K562 (cell line): ENCODE results near the gene RTF1. TPM values are rescaled to one million over a fixed set of nuclear protein-coding genes. Genes with fewer than 3 reads are reported as not detected.

Experiments
- CXXC5 ChIP-seq: fragments of 250-450 bp; sonication (Bioruptor Pico); IDR thresholded peaks from 2 replicates; pipeline ENCODE4 v1.8.0; 2022; ENCODE audit warnings: inconsistent platforms, mild to moderate bottlenecking, moderate library complexity
- DPF2 ChIP-seq: fragments of 450-650 bp; IDR thresholded peaks from 2 replicates; pipeline ENCODE4 v1.6.1; 2016
- HDAC3 ChIP-seq: fragments of 450-650 bp; IDR thresholded peaks from 2 replicates; pipeline ENCODE4 v1.6.1; 2018; ENCODE audit warnings: borderline replicate concordance, mild to moderate bottlenecking, moderate library complexity; ENCODE audit not compliant: partially characterized antibody
- KDM2B ChIP-seq: fragments of 250-450 bp; sonication (Bioruptor Pico); IDR thresholded peaks from 2 replicates; pipeline ENCODE4 v1.8.0; 2021; ENCODE audit warnings: mild to moderate bottlenecking, moderate library complexity
- KLF1 ChIP-seq: fragments of 450-650 bp; IDR thresholded peaks from 2 replicates; pipeline ENCODE4 v1.6.1; 2016; ENCODE audit warnings: missing genetic modification characterization, missing compliant biosample characterization
- MBD2 ChIP-seq: sonication (generic); IDR thresholded peaks from 2 replicates; pipeline ENCODE4 v1.6.1; 2016; ENCODE audit warnings: low read depth, borderline replicate concordance
- MCM2 ChIP-seq: fragments of 450-650 bp; IDR thresholded peaks from 2 replicates; pipeline ENCODE4 v1.6.1; 2017; ENCODE audit warnings: low read depth, mild to moderate bottlenecking
- MCM7 ChIP-seq, 2 experiments: fragments of 450-650 bp; IDR thresholded peaks; 2 replicates each; pipeline ENCODE4 v1.6.1; 2016 to 2018
- MYC ChIP-seq, 2 experiments: fragments of 250-450 bp in 1 of 2; sonication (Bioruptor Pico) in 1 of 2; IDR thresholded peaks; 2 replicates each; pipeline versions ENCODE4 v1.5.1 to v1.6.1; 2012 to 2021; ENCODE audit warnings: low read depth in 2 of 2, borderline replicate concordance in 1 of 2, improper control_type of control experiment in 1 of 2, low read length in 1 of 2, mild to moderate bottlenecking in 1 of 2, moderate library complexity in 1 of 2
- NELFE ChIP-seq: IDR thresholded peaks from 2 replicates; pipeline ENCODE4 v1.6.1; 2011; ENCODE audit warnings: mild to moderate bottlenecking; ENCODE audit not compliant: insufficient read depth, insufficient read length
- POU5F1 ChIP-seq: fragments of 150-350 bp; IDR thresholded peaks from 2 replicates; pipeline ENCODE4 v1.6.1; 2014; ENCODE audit warnings: borderline replicate concordance, low read length, low read depth, mild to moderate bottlenecking; ENCODE audit not compliant: partially characterized antibody
- SREBF1 ChIP-seq: fragments of 150-350 bp; IDR thresholded peaks from 2 replicates; pipeline ENCODE4 v1.6.1; 2014; ENCODE audit warnings: antibody characterized with exemption, low read depth, low read length, borderline replicate concordance
- TEAD1 ChIP-seq, 2 experiments: fragments of 450-650 bp in 1 of 2; sonication (generic) in 1 of 2; formaldehyde crosslinking; IDR thresholded peaks; 2 replicates each; pipeline versions ENCODE4 v1.4.0 to v1.8.0; 2020 to 2022; ENCODE audit warnings: mild to moderate bottlenecking in 2 of 2, missing genetic modification reagents in 1 of 2
- TEAD4 ChIP-seq, 2 experiments: sonication (generic) in 1 of 2; formaldehyde crosslinking in 1 of 2; IDR thresholded peaks; 2 replicates each; pipeline versions ENCODE4 v1.6.1 to v1.8.0; 2012 to 2022; ENCODE audit warnings: borderline replicate concordance in 1 of 2, inconsistent platforms in 1 of 2, low read length in 1 of 2, mild to moderate bottlenecking in 1 of 2, missing genetic modification reagents in 1 of 2
- ZBTB1 ChIP-seq: sonication (generic); formaldehyde crosslinking; IDR thresholded peaks from 2 replicates; pipeline ENCODE4 v1.8.1; 2023; ENCODE audit warnings: missing genetic modification reagents, low read depth, mild to moderate bottlenecking, borderline replicate concordance
- ZNF174 ChIP-seq: fragments of 250-450 bp; sonication (Bioruptor Pico); IDR thresholded peaks from 2 replicates; pipeline ENCODE4 v1.4.0; 2020; ENCODE audit warnings: mild to moderate bottlenecking
- ZNF41 ChIP-seq: fragments of 250-450 bp; sonication (Bioruptor Pico); conservative IDR thresholded peaks from 2 replicates; pipeline ENCODE4 v1.4.0; 2020; ENCODE audit warnings: mild to moderate bottlenecking
- ZNF551 ChIP-seq: fragments of 250-450 bp; sonication (Bioruptor Pico); IDR thresholded peaks from 2 replicates; pipeline ENCODE4 v1.5.0; 2021; ENCODE audit warnings: mild to moderate bottlenecking, moderate library complexity
- ZNF778 ChIP-seq: fragments of 450-650 bp; formaldehyde crosslinking; IDR thresholded peaks from 2 replicates; pipeline ENCODE4 v1.4.0; 2020; ENCODE audit warnings: mild to moderate bottlenecking, moderate library complexity
- polyA plus RNA-seq, 8 experiments: library from polyadenylated mRNA; depleted of rRNA in 4 of 8; stranded (reverse) in 5 of 8; unstranded in 3 of 8; fragments of >200 nt; fragmentation: Nextera tagmentation in 2 of 8; fragmentation: Illumina TruSeq in 1 of 8; extraction: Ambion mirVana in 2 of 8; extraction: Trizol in 1 of 8; gene quantifications; 2 replicates each; pipeline versions ENCODE4 v1.2.1 to v1.2.3, GENCODE V29; 2011 to 2014; ENCODE audit warnings: inconsistent platforms in 1 of 8, missing spikeins in 1 of 8
- total RNA-seq, 7 experiments: library from RNA; depleted of rRNA in 6 of 7; stranded (reverse); fragments of >200 nt in 6 of 7; fragmentation: Illumina TruSeq in 2 of 7; extraction: Trizol in 2 of 7; gene quantifications; 2 replicates each; pipeline versions ENCODE4 v1.2.1 to v1.2.3, GENCODE V29; 2011 to 2021; ENCODE audit warnings: low replicate concordance in 1 of 7
- TF ChIP-seq, protein P1 (sequence below): sonication (generic); formaldehyde crosslinking; IDR thresholded peaks from 2 replicates; pipeline ENCODE4 v1.5.0; 2020; ENCODE audit warnings: missing genetic modification reagents
- TF ChIP-seq, protein P2 (sequence below): fragments of 250-450 bp; sonication (Bioruptor Pico); IDR thresholded peaks from 2 replicates; pipeline ENCODE4 v1.4.0; 2020; ENCODE audit warnings: mild to moderate bottlenecking, moderate library complexity
- TF ChIP-seq, protein P3 (sequence below): fragments of 250-450 bp; sonication (Bioruptor Pico); IDR thresholded peaks from 2 replicates; pipeline ENCODE4 v1.5.0; 2021
- TF ChIP-seq, protein P4 (sequence below): IDR thresholded peaks from 2 replicates; pipeline ENCODE4 v1.6.1; 2016; ENCODE audit warnings: missing genetic modification characterization, missing compliant biosample characterization

RTF1 gene
- total and polyA plus RNA-seq, 9 of the 15 experiments (the other 6 are each of a cell fraction or from before 2014, with no cell fraction given): 7.6 to 69.5 (median 31.5) TPM

DNA sequence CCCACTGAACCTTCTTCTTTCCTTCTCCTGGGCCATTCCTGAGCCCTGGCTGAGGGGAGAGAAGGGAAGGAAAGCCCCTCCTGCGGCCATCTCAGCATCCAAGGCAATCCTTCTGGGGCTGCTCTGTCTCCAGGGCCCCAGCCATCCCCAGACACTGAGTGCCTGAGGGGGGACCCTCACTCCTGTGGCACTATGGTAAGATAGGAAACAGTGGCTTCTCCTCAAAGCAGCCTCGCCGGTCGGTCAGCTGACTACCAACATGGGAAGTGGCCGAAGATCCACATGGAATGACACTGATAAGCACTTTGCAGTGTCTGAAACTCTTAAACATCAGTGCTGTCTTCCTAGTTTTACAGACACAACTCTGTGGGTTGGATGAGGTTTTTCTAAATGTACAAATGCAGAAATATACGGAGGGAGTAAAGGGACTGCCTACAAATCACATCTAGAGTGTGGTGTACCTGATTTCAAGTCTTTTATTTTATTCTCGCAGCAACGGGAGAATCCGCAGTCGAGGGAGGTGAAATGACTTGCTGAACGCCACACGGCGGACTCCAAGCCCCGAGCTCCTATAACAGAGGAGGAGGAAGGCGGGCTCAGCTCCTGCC is 75.8 kb downstream of the RTF1 start (continued):
- no peak for TF ChIP-seq POU5F1
- TF ChIP-seq ZNF174 (CRISPR knock-in tag): no peak
- TF ChIP-seq TEAD4 (IDR thresholded peaks at IDR 0.05; ENCODE audit: low read length): no peak
- no peak for TF ChIP-seq TEAD4 (CRISPR knock-in tag; IDR thresholded peaks at IDR 0.05; ENCODE audit: borderline replicate concordance)
- TF ChIP-seq MYC (IDR thresholded peaks at IDR 0.05; ENCODE audit: low read depth, low read length): 0 out of 2 replicates have a peak, but pooled peaks have one; percentile 8
- no peak for TF ChIP-seq MYC (CRISPR knock-in tag; IDR thresholded peaks at IDR 0.05; ENCODE audit: borderline replicate concordance, low read depth)
- no peak for TF ChIP-seq MCM7 (IDR thresholded peaks at IDR 0.05)
- no peak for TF ChIP-seq HDAC3
- no peak for TF ChIP-seq ZNF41 (CRISPR knock-in tag)
- TF ChIP-seq, protein P1, sequence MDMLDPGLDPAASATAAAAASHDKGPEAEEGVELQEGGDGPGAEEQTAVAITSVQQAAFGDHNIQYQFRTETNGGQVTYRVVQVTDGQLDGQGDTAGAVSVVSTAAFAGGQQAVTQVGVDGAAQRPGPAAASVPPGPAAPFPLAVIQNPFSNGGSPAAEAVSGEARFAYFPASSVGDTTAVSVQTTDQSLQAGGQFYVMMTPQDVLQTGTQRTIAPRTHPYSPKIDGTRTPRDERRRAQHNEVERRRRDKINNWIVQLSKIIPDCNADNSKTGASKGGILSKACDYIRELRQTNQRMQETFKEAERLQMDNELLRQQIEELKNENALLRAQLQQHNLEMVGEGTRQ: peak; percentile 49
- TF ChIP-seq ZNF778: no peak
- TF ChIP-seq TEAD1 (CRISPR knock-in tag; IDR thresholded peaks at IDR 0.05): no peak
- TF ChIP-seq, protein P2, sequence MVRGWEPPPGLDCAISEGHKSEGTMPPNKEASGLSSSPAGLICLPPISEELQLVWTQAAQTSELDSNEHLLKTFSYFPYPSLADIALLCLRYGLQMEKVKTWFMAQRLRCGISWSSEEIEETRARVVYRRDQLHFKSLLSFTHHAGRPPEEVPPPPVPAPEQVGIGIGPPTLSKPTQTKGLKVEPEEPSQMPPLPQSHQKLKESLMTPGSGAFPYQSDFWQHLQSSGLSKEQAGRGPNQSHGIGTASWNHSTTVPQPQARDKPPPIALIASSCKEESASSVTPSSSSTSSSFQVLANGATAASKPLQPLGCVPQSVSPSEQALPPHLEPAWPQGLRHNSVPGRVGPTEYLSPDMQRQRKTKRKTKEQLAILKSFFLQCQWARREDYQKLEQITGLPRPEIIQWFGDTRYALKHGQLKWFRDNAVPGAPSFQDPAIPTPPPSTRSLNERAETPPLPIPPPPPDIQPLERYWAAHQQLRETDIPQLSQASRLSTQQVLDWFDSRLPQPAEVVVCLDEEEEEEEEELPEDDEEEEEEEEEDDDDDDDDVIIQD (CRISPR knock-in tag): no peak
- TF ChIP-seq, protein P3, sequence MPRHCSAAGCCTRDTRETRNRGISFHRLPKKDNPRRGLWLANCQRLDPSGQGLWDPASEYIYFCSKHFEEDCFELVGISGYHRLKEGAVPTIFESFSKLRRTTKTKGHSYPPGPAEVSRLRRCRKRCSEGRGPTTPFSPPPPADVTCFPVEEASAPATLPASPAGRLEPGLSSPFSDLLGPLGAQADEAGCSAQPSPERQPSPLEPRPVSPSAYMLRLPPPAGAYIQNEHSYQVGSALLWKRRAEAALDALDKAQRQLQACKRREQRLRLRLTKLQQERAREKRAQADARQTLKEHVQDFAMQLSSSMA (CRISPR knock-in tag): no peak
- no peak for TF ChIP-seq MCM2
- TF ChIP-seq, protein P4, sequence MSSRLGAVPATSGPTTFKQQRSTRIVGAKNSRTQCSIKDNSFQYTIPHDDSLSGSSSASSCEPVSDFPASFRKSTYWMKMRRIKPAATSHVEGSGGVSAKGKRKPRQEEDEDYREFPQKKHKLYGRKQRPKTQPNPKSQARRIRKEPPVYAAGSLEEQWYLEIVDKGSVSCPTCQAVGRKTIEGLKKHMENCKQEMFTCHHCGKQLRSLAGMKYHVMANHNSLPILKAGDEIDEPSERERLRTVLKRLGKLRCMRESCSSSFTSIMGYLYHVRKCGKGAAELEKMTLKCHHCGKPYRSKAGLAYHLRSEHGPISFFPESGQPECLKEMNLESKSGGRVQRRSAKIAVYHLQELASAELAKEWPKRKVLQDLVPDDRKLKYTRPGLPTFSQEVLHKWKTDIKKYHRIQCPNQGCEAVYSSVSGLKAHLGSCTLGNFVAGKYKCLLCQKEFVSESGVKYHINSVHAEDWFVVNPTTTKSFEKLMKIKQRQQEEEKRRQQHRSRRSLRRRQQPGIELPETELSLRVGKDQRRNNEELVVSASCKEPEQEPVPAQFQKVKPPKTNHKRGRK (tag): no peak
- TF ChIP-seq DPF2: no peak
- TF ChIP-seq KLF1 (tag): no peak
- TF ChIP-seq SREBF1: no peak
- TF ChIP-seq ZBTB1: no peak
- no peak for TF ChIP-seq ZNF551 (CRISPR knock-in tag)
- TF ChIP-seq KDM2B (CRISPR knock-in tag): no peak
- TF ChIP-seq NELFE: no peak
- no peak for TF ChIP-seq CXXC5
- no peak for TF ChIP-seq MBD2
